Stimulated activated naive CD8-positive, alpha-beta T cell treated with anti-CD3 and anti-CD28 coated beads, Interleukin-15, Interleukin-2, amounts not matched to agents 100 U/mL and 50 U/mL, for 24 hours (primary cell): ENCODE data around the gene LRRC3.

Experiments used
- ATAC-seq: fragments of 150-1000 bp; cut with Tn5 transposase; one replicate; pipeline ENCODE4 v1.10.0; 2021
- DNase-seq: peaks from one replicate; pipeline ENCODE4 v3.0.0; 2021

Gene LRRC3

GRCh38 chr21:44424608-44425306 is 30.6 kb upstream of the LRRC3 start:
- ATAC-seq (no peak), DNase-seq (no peak)

- DNase-seq, result peak; percentile 1
- no peak for ATAC-seq
These were observed 29.9 kb upstream of the LRRC3 start for GRCh38 chr21:44425307-44425894.

GRCh38 chr21:44425895-44426662 is 29.2 kb upstream of the LRRC3 start:
- DNase-seq (peak; percentile 0), ATAC-seq (no peak)

- DNase-seq, result no peak
- no peak for ATAC-seq
These were observed 28.6 kb upstream of the LRRC3 start for GRCh38 chr21:44426663-44427191.

- ATAC-seq (no peak), DNase-seq (no peak)
These were observed 27.8 kb upstream of the LRRC3 start for GRCh38 chr21:44427241-44428120.

GRCh38 chr21:44428281-44428960 is 26.9 kb upstream of the LRRC3 start:
- no peak for ATAC-seq
- peak; percentile 37 for DNase-seq

GRCh38 chr21:44429894-44430293 is 25.4 kb upstream of the LRRC3 start:
- DNase-seq (no peak), ATAC-seq (no peak)

- DNase-seq (no peak), ATAC-seq (no peak)
These were observed 24.0 kb upstream of the LRRC3 start for GRCh38 chr21:44431300-44431699.

GRCh38 chr21:44432841-44433790 is 22.2 kb upstream of the LRRC3 start:
- DNase-seq, result no peak
- no peak for ATAC-seq

GRCh38 chr21:44433791-44434567 is 21.3 kb upstream of the LRRC3 start:
- DNase-seq, result no peak
- ATAC-seq, result no peak

- ATAC-seq, result no peak
- peak; percentile 1 for DNase-seq
These were observed 20.8 kb upstream of the LRRC3 start for GRCh38 chr21:44434568-44434925.

- ATAC-seq, result no peak
- DNase-seq, result peak; percentile 0
These were observed 20.2 kb upstream of the LRRC3 start for GRCh38 chr21:44434936-44435635.

GRCh38 chr21:44436111-44436611 is 19.1 kb upstream of the LRRC3 start:
- no peak for ATAC-seq
- DNase-seq, result no peak

- ATAC-seq (no peak), DNase-seq (no peak)
These were observed 18.4 kb upstream of the LRRC3 start for GRCh38 chr21:44436958-44437357.

- ATAC-seq (no peak), DNase-seq (no peak)
These were observed 18.0 kb upstream of the LRRC3 start for GRCh38 chr21:44437371-44437695.

GRCh38 chr21:44437696-44438431 is 17.4 kb upstream of the LRRC3 start:
- DNase-seq, result no peak
- ATAC-seq, result no peak

- ATAC-seq, result no peak
- no peak for DNase-seq
These were observed 16.6 kb upstream of the LRRC3 start for GRCh38 chr21:44438531-44439210.

- ATAC-seq, result no peak
- DNase-seq, result no peak
These were observed 16.1 kb upstream of the LRRC3 start for GRCh38 chr21:44439211-44439600.
